Bronchial epithelial cell (primary cell): Measurements from ENCODE around the gene DBF4B. TPM values are rescaled to one million over a fixed set of nuclear protein-coding genes. Genes with fewer than 3 reads are reported as not detected.
"Not testable (repeated sequence)": the region's sequence is repeated elsewhere in the genome, so short reads cannot be mapped to it uniquely, and the experiment has no call there.

ENCODE experiments used
- DNase-seq: peaks from one replicate; pipeline ENCODE4 v3.0.0-alpha.2; 2010; ENCODE audit warnings: low read depth
- FAIRE-seq: peaks from 2 replicates; lab custom pipeline; 2011; peaks lifted over from hg19 to GRCh38; lab: Jason Lieb, UNC
- H3K27me3 ChIP-seq: 2 replicates; pipeline ENCODE4 v1.5.1; 2011; ENCODE audit warnings: low read length; ENCODE audit not compliant: control insufficient read depth, insufficient read depth
- H3K36me3 ChIP-seq: 2 replicates; pipeline ENCODE4 v1.5.1; 2011; ENCODE audit warnings: low read length; ENCODE audit not compliant: control insufficient read depth, insufficient read depth
- H3K4me3 ChIP-seq: 2 replicates; pipeline ENCODE4 v1.5.1; 2011; ENCODE audit warnings: mild to moderate bottlenecking, low read depth, low read length, control low read depth
- total RNA-seq: library from RNA; depleted of rRNA; stranded (reverse); fragments of >200 nt; gene quantifications from 2 replicates; pipeline ENCODE4 v1.2.1, GENCODE V29; 2014
- TF ChIP-seq, protein P1 (sequence below): IDR thresholded peaks from 2 replicates; pipeline ENCODE4 v1.5.1; 2011; ENCODE audit warnings: mild to moderate bottlenecking, moderate library complexity, low read length, control low read depth, inconsistent platforms; ENCODE audit not compliant: insufficient read depth, severe bottlenecking

DBF4B gene
- total RNA-seq, 1 donor from 2014 or later: 0.79 TPM

DNA sequence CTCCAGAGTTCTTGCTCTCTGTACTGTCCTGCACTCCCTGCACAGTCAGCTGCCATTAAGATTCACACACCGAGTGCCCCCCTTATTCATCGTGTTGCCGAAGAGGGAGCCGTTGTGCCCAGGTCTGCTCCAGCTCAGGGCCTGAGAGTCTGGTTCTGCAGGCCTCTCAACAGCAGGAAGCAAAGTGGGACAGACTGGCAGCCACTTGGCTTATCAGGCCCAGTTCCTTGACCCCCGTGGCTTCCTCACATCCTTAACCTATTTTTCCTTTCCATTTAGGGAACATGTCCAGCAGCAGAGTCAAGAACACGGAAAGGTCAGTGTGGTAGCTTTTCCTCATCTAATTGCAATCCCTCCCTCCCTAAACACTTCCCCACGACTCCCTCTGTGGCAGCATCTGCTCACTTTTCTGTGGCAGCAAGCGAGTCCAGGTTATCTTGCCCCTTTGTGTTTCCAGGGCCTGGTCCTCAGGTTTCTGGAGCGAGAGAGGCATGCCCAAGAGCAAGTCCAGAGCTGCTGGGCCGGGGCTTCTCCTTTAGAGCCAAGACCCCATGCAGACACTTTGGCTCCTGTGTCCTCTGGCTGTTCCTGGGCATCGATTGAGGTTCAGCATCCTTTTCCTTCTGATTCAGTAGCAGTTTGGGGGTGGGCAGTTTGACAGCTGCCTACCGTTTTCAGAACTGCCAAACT lies 28.2 kb downstream of the DBF4B start:
- Histone ChIP-seq H3K27me3 (no peaks in the 10 kb centered on the region), H3K36me3 (peaks cover 3% of the 10 kb centered on the region), H3K4me3 (no peak overlapping the region)
- DNase-seq (no peak), FAIRE-seq (no peak)
- TF ChIP-seq, protein P1, sequence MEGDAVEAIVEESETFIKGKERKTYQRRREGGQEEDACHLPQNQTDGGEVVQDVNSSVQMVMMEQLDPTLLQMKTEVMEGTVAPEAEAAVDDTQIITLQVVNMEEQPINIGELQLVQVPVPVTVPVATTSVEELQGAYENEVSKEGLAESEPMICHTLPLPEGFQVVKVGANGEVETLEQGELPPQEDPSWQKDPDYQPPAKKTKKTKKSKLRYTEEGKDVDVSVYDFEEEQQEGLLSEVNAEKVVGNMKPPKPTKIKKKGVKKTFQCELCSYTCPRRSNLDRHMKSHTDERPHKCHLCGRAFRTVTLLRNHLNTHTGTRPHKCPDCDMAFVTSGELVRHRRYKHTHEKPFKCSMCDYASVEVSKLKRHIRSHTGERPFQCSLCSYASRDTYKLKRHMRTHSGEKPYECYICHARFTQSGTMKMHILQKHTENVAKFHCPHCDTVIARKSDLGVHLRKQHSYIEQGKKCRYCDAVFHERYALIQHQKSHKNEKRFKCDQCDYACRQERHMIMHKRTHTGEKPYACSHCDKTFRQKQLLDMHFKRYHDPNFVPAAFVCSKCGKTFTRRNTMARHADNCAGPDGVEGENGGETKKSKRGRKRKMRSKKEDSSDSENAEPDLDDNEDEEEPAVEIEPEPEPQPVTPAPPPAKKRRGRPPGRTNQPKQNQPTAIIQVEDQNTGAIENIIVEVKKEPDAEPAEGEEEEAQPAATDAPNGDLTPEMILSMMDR: no peak

DNA sequence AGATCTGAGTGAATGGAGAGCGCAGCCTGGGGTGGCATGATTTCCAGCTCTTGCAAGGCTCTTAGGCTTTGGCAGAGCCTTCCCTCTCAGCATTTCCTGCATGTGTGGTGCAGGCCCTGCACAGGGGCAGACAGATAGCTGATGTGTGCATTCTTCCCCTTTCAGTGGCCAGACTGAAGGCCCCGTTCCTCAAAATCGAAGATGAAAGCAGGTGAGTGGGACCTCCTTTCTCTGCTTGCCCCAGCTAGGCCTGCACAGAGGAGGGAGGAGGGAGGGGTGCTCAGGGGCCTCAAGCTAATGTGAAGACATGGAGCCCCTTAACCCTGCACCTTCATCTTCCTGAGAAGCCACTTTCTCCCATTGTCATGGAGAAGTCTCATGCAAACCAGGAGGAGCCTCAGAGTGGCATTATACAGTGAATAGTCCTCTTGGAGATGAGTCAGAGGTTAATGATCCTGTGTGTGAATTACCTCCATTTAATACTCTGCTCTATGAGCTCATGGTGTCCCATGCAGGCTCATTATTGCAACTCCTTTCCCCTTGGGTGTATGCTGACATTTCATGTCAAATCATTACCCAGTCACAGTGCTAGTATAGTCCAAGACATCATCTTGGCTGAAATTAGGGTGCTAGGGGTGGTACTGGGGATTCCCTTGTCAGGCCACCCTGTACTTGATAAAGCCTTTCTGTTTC lies 29.9 kb downstream of the DBF4B start:
- H3K36me3 ChIP-seq: peaks cover 3% of the 10 kb centered on the region
- TF ChIP-seq, protein P1: no peak
- peak; percentile 48 for DNase-seq
- H3K27me3 ChIP-seq: no peaks in the 10 kb centered on the region
- peak; percentile 32 for FAIRE-seq
- no peak overlapping the region for H3K4me3 ChIP-seq

DNA sequence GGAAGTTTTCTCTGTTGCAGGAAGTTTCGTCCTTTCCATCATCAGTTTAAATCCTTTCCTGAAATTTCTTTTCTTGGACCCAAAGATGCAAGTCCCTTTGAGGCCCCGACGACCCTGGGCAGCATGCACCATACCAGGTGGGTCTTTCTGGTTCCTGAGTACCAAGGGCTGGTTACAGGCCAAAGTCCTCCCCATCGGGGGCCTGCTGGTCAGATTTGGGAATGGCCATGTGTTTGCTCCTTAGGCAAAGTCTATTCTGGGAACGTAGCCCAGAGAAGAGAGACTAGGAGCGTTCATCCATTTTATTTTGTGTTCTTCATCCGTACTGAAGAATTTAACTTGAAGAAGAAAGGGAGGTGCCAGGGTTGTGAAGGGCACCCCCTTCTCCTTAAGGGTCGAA lies 32.9 kb downstream of the DBF4B start:
- FAIRE-seq (no peak), DNase-seq (no peak)
- Histone ChIP-seq H3K27me3 (no peaks in the 10 kb centered on the region), H3K4me3 (no peak overlapping the region), H3K36me3 (peaks cover 3% of the 10 kb centered on the region)
- TF ChIP-seq, protein P1: no peak

DNA sequence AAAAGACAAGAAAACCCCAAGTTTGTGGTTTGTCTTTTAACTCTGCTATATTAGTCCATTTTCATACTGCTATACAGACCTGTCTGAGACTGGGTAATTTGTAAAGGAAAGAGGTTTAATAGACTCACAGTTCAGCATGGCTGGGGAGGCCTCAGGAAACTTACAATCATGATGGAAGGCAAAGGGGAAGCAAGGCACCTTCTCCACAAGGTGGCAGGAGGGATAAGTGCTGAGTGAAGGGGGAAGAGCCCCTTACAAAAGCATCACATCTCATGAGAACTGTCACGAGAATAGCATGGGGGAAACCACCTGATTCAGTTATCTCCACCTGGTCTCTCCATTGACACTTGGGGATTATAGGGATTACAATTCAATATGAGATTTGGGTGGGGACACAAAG lies 36.8 kb downstream of the DBF4B start:
- FAIRE-seq: no peak
- Histone ChIP-seq H3K4me3 (no peak overlapping the region), H3K27me3 (no peaks in the 10 kb centered on the region), H3K36me3 (peaks cover 5% of the 10 kb centered on the region)
- no peak for DNase-seq
- TF ChIP-seq, protein P1: no peak

DNA sequence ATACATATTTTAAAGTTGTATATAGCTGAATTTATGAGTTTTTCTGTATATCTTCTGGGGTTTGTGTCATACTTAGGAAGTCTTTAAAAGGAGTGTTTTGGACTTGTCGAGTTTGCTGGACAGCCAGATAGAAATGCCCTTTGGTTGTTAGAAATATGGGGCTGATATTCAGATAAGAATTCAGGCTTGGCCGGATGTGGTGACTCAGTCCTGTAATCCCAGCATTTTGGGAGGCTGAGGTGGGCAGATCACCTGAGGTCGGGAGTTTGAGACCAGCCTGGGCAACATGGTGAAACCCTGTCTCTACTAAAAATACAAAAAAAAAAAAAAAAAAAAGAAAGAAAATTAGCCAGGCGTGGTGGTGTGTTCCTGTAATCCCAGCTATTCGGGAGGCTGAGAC lies 37.3 kb downstream of the DBF4B start:
- not testable (repeated sequence) for H3K27me3 ChIP-seq, H3K4me3 ChIP-seq, H3K36me3 ChIP-seq, FAIRE-seq, DNase-seq

DNA sequence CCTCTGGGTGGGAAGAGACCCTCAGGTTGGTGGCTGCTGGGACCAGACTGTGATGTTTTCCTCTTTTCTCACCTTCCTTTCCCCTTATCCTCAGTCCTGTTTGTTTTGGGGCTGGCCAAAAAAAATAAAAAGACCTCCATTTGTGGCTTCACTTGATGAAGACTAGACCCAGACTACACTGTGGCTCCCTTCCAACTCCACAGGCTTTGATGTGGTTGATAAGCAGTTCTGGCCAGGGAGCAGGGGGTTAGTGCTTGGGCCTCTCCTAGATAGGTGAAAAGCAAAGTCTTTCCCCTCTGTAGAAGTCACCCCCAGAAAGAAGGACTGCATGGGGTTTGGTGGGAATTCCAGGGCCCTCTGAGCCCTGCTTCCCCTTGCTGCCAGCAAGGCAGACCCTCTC lies 39.1 kb downstream of the DBF4B start:
- no peak overlapping the region for H3K4me3 ChIP-seq
- DNase-seq: no peak
- no peaks in the 10 kb centered on the region for H3K27me3 ChIP-seq
- no peak for FAIRE-seq
- TF ChIP-seq, protein P1: no peak
- H3K36me3 ChIP-seq: peaks cover 3% of the 10 kb centered on the region
